Gastroesophageal sphincter (tissue), 3 donors: ENCODE measurements around the gene AAK1.

Source experiments
- CTCF ChIP-seq, 4 experiments: fragments of 200-600 bp in 2 of 4; fragments of 450-650 bp in 2 of 4; sonication (generic) in 1 of 4; IDR thresholded peaks; one replicate each; pipeline ENCODE4 v1.5.1; 2017 to 2019; ENCODE audit warnings: antibody characterized with exemption in 4 of 4, mild to moderate bottlenecking in 2 of 4, moderate library complexity in 2 of 4
- EP300 ChIP-seq: sonication (generic); formaldehyde crosslinking; IDR thresholded peaks from one replicate; pipeline ENCODE4 v1.6.1; 2017; ENCODE audit warnings: antibody characterized with exemption, mild to moderate bottlenecking
- POLR2A ChIP-seq, 2 donors: fragments of 450-650 bp; IDR thresholded peaks; one replicate each; pipeline ENCODE4 v1.6.1; 2017; ENCODE audit warnings: antibody characterized with exemption in 2 of 2, mild to moderate bottlenecking in 2 of 2, moderate library complexity in 1 of 2

- TF ChIP-seq POLR2A (IDR thresholded peaks at IDR 0.05) (no peak), CTCF (IDR thresholded peaks at IDR 0.05) (no peak), EP300 (no peak)
Observed at GRCh38 chr2:69493268-69493667, 150.3 kb downstream of the AAK1 start.
